DOHH2 (cell line): ENCODE data around the gene GIPC3.

Experiments
- CTCF ChIP-seq: fragments of 200-600 bp; sonication (generic); IDR thresholded peaks from one replicate; pipeline ENCODE4 v1.5.1; 2014; ENCODE audit warnings: antibody characterized with exemption, mild to moderate bottlenecking, low read depth, low read length; ENCODE audit not compliant: poor library complexity, severe bottlenecking
- EZH2phosphoT487 ChIP-seq: fragments of 200-600 bp; sonication (generic); IDR thresholded peaks from 2 replicates; pipeline ENCODE4 v1.6.1; 2017; ENCODE audit warnings: borderline replicate concordance, mild to moderate bottlenecking, antibody characterized with exemption, low read length, moderate library complexity, mixed read lengths

DNA sequence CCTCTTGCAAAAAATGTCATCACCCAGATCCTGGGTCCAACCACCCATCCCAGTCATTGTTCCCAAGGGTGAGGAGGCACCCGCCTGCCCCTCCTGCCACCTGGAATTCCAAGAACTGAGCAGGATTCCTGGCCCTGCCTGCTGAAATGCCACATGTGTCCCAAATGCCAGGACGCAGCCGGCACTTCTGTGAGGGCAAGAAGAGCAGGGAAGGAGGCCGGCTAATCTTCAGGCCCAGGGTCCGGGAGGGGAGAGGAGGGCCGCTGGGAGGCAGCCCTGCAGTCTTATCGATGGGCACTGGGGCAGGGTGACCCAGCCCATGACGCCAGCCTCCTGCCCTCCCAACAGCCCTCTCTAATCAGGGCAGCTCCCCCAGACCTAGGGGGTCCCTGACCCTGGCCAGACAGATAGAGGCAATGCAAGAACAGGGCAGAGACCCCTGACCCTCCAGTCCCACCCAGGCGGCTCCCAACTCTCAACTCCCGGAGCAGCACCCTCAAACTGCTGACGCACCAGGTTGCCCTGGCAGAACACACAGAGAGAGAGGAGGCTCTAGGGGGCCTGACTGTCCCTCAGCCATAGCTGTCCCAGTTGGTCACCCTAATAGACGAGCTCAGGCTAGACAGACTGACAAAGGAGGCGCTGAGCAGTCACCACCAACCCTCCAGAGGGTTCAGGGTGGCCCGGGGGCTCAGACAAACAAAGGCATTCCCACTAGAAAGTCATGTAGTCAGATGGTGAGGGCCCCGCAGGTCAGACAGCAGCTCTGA lies 29.4 kb upstream of the GIPC3 start:
- TF ChIP-seq CTCF (no peak), EZH2phosphoT487 (no peak)
